ENCODE data around the gene EEFSEC.

EEFSEC gene

DNA sequence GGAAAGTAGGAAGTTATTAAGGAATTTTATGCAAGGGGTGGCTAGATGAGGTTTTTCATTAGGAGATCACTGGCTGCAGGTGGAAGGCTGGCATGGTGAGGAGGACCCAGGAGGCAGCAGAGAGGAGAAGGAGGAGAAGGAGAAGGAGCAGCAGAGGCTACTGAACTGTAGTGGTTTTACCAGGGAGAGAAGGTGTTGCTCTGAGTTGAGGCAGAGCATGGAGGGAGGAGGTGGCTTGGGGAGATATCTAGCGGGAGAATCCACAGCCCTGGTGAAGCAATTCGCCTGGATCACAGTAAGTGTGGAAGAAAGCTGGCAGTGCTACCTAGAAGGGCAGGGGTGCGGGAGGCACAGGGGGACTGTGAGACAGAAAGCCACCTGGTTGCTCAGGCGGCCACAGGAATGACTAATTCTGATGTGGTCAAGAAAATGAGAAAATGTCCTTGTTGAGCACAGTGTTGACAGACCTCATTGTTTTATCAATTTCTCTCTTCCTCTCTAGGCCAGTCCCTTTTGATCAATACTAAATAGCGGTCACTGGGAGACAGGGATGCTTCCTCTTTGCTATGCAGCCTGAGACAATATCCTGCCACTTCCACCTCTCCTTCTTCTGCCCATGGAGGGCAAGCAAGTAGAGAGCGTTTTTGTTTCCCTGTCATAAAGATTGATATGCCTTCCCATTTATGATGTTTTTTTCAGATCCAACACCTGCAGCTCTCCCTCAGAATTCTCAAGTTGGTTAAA lies 94.6 kb downstream of the EEFSEC start:
- no peak for DNase-seq

DNA sequence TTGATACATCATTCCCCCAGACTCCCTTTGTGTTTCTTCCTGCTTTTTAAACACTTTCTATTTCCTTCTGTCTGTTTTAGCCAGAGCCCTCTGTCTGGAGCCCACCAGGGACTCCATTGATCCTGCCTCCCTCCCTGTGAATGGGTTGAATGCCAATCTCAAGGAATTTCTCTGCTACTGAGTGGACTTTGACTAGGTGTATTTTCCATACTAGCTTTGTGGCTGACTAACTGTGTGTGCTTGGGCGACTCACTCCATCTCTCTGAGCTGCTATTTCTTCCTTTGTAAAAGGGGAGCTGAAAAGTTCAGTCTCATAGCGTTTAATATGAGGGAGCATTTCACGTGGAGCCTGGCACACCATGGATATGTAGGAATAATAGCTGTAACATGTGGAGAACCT lies 98.8 kb downstream of the EEFSEC start:
- DNase-seq = no peak

DNA sequence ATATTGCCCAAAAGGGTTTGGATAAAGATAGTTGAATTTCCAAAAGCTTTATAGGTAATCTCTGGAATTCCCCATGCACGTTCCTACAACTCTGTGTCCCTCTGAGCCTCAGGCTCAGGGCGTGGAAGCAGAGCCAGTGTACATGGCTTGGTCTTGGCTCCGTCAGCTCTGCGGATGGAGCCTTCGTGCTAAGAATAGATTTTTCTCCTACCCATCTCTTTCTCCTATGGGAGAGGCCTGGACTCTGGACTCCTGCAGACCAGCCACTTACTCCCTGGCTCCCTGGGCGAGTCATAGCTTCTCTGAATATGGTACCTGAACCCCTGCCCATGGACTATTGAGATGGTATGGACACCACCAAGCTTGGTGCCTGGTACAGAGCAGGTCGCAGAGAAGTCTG lies 99.9 kb downstream of the EEFSEC start:
- DNase-seq = no peak

DNA sequence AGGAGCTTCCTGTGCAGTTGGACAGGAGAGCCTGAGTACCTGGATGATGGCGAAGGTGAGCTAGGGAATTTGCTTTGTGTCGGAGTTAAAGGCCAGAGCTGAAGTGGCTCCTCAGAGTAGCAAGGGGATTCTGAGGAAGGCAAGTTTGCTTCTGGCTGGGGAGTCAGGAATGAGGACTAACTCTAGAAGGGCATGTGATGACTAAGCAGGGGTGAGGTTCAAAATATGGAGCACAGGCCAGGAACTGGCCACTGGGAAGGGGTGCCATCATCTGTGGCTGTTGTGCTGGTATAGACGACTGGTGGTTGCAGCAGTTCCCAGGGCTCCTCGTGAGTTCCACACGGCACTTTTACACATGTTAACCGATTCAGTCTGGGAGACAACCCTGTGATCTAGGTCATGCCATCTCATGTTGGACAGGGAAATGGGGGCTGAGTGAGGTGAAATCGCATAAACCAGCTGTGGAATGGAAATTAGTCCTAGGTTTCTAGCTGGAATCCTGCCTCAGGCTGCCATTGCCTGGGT lies 100.8 kb downstream of the EEFSEC start:
- DNase-seq = no peak

DNA sequence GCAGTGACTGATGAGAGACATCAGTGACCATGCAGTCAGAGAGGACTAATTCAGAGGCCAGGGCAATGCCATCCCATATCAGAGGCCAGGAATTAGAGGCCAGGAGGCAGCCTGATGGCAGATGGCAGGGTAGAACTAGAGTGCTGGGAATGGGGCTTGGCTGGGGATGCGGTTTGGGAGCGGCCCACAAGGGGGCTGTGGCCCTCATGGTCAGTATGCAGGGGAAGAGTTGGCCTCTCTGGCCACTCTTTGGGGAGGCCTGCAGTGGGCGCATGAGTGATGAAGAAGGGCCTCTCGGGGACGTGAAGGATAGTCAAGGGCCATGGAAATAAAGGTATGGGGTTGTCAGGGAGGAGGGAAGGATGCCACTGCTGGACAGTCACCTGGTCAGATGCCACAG lies 101.7 kb downstream of the EEFSEC start:
- DNase-seq = no peak

DNA sequence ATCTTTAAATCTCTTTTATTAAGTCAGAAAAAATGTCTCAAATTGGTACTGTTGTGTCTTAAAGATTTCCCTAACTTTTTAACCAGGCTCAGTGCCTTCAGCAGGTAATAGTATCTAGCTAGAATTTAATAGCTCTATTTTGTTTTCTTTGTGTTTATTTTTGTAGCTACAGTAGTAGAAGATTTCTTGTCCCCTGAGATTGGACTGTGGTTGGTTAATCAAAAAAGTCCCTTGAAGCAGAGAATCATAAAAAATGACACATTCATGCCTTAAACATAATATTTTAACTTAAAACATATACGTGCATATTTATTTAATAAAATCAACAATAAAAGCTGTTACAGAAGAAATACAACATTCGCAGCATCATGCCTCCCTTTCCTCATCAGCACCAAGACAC lies 102.8 kb downstream of the EEFSEC start:
- DNase-seq = no peak

DNA sequence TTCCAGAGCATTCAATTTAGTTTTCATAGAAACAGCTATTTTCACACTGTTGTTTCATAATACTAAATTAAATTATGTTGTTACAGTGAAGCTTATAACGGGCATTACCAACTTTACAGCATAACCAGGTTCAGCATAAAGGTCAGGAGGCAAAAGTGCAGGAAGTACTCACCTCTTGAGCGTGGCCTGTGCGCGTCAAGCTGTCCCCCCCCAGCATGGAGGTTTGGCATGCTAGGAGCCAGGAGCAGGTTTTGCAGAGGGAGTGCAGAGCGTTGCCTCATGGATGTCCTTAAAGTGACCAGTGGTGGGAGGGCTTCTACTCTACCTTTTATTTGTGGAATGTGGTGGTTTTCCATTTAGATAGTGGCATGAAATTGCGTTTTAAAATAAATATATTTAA lies 104.4 kb downstream of the EEFSEC start:
- no peak for DNase-seq

DNA sequence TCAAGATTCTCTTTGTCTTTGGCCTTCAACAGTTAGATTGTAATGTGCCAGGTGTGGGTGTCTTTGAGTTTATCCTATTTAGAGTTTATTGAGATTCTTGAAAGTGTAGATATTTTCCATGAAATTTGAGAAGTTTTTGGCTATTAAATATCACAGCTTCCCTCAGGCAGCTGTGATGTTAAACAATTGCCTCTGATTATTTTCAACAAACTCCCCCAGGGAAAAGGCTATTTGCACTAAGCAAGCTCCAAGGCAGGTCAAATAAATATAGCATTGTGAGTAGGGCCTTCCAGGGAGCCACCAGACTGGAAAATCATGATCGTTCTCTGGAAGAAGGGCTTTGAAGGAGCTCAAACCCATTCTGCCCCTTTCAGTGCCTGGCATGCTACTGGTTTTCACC lies 107.0 kb downstream of the EEFSEC start:
- DNase-seq = no peak

DNA sequence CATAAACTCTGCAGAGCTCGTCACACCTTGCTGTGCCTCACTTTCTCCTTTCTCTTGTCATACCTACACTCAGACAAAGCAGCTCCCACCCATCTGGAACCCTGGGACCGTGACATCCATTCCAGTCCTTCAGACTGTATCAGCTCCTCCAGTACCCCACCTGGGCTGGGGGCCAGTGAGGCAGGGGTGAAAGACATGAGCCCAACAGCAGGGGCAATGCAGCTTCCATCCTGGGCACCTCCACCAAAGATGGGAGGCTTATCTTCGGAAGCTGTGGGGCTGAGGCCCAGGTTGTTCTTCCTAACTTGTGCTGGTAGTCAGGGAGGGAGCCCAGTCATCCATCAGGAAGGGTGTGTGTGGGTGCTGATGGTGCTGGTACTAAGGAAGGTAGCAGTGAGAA lies 109.2 kb downstream of the EEFSEC start:
- DNase-seq = no peak

DNA sequence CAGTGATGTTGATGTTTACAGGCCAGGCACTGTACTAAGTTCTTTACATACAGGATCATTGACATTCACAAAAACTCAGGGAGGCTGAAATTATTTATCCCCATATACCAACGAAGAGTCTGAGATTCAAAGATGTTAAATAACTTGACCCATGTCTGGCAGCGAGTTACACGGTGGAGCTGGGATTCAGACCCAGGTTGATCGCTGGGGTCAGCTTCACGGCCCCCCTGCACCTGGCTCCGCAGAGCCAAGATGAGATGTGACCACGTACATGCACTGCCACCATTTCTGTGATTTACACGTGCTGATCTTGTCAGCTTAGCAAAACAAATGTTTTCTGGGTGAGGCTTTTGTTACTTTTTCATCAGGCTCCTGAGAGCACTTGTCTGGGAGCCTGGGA lies 109.8 kb downstream of the EEFSEC start:
- DNase-seq = no peak

DNA sequence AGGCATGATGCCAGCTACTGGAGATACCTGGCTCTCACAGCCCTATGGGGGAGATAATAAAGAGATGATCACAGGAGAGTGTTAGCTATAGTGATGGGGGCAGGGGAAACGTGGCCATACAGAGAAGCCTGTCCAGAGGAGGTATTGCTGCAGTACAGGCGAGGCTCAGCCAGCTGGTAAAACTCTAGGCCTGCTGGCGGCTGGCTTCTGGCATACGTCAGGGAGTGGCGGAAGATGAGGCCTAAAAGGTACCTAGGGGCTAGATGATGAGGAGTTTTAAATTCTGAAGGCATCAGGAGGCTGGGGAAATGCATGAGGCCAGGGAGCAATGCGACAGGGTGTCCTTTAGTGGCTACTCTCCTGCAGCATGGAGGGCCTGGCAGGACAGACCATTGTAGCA lies 110.7 kb downstream of the EEFSEC start:
- DNase-seq = no peak

DNA sequence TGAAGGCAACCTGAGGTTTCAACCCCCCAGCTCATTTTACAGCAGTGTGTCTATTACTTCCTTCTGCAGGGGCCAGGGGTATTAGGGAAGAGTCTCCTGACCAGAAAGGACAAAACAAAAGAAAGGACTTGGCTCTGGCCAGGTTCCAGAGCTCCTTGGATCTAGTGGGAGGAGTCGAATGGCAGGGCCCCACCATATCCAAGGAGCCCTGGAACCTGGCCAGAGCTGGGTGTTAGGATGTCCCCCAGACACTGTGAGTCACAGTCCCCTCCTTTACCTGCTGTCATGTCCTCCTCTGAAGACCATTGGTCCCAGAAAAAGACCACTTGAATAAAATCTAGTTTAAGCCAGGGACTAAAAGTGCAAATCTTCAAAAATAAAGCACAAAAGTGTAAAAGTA lies 113.2 kb downstream of the EEFSEC start:
- peak; percentile 22 for DNase-seq

DNA sequence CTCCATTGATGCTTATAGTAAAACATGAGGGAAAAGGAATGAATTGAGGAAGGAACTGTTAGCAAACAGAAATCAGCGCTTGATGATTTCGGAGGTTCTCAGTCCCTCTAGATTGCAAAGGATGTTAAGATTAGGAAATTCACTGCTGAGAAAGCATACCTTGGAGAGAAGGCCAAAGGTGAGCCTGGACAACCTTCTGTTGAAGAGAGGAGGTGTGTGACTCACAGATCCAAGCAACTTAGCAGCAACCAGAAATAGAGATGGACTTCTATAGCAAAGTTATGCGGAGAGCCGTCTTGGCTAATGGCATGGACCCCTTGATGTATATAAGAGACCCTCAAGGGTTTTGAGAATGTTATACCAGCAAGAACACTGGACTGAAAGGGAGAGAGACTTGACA lies 114.3 kb downstream of the EEFSEC start:
- DNase-seq = no peak

DNA sequence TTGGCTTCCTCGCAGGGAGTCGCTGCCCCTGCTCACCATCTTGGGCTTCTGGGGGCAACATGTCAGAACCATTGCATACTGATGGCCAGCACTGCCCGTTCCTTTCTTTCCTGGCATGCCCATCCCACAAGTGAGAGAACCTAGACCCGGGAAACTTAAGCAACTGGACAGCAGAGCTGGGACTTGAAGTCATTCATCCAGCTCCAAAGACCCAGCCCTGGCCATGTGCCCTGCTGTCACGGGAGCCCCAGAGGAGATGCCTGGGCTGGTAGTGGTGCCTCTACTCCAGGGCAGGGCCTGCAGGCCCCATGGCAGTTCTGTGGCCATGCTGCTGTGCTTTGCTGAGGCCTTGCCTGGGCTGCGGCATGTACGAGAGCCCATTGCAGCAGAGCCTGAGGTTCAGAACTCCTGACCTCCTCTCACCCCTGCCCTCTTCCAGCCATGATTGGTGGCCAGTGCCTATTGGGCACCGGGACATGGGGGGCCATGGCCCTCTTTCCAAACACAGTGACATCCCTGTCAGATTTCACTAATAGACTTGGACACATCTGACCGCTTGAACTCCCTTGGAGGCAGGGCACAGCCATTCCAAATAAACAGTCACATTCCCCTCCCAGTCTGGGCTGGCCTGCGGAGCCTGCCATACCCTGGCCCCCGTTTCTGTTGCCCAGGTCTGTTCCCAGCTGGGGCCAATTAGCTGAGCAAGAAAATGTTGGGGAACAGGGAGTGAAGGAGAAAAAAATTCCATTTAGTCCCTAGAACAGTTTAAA lies 115.9 kb downstream of the EEFSEC start:
- no peak for DNase-seq

DNA sequence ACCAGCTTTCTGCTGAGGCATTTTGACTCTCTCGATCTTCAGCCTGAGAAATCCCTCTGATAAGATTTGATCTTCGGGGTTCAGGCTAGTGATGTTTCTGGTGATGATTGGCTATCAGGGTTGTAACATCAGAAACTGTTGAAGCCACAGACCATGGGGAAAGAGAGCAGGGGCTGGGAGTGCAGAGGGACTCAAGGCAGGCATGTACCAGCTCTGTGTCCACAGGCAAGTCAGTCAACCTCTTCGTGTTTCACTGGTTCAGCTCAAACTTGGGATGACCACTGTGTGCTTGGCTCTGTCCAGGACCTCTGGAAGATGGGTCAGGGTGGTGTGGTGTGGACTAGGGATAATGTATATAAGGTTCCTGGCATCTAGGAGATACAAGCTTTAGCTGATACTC lies 116.5 kb downstream of the EEFSEC start:
- no peak for DNase-seq

DNA sequence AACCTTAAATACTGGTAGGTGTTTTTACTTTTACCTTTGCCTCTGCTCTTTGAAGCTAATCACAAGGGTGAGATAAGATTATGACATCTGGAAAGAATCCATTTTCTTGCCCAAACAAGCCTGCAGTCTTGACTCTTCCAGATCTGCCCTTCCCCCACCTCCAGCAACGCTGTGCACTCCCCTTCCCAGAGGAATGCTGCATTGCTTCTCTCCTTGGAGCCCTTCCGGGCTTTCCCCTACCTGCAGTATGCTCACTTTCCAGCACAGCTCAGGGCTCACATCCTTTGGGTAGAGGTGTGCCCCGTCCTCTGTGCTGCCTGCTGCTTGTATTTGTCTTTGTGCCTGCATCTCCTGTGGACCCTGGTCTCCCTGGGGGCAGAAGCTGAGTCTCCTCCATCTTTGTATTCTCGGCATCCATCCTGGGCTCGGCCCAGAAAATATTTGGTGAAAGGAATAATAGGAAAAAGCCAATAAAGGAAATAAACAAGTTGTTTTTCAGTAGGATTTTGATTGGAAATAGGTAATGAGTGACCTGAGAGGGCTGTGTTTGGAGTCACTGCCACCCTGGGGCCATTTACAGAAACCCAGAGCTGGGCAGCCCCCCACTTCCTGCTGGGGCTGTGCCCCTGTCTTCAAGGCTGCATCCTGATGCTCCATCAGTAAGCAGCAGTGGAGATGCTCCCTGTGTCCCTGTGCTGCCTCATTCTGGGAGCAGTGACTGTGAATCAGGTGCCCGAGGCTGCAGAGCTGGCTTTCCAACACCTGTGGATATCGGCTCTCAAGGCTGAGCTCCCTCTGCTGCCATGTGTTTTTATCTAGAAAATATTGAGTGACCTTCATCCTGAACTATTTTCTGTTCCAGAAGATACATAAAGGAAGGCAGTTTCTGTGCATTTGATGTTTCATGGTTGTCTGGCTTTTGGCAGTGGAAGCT lies 117.5 kb downstream of the EEFSEC start:
- DNase-seq = no peak

DNA sequence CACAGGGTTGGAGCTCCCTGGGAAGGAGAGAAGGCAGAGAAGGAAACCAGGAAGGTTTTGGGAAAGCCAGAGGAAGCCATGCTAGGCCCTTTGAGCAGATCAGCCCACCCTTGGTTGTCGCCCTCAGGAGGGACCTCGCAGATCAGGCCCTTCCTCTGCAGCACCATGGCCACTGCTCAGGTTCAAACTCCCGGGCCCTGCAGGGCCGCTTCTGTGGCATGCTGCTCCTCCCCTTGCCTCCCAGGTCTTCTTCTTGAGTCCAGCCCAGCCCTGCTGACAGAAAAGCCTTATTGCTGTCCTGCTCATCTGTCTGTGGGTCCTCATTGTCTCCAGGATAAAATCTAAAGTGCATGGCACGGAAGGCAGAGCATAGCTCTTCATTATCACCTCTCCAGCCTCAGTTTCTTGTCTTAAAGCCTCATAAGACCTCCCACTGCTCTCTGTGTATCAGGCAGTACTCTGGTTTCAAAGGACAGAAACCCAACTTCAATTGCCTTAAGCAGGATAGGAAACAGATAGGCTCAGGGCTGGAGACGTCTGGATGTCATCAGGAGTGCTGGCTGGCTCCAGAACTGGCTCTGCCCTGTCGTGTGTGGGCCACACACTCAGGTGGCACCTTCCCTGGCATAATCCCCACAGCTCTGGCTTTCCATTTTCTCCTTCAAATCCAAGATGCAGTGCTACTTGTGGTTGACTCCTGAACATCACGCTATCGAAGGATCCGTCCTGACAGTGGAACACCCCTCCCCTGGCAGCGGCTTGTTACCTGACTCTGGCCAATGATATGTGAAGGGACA lies 118.5 kb downstream of the EEFSEC start:
- DNase-seq = no peak

DNA sequence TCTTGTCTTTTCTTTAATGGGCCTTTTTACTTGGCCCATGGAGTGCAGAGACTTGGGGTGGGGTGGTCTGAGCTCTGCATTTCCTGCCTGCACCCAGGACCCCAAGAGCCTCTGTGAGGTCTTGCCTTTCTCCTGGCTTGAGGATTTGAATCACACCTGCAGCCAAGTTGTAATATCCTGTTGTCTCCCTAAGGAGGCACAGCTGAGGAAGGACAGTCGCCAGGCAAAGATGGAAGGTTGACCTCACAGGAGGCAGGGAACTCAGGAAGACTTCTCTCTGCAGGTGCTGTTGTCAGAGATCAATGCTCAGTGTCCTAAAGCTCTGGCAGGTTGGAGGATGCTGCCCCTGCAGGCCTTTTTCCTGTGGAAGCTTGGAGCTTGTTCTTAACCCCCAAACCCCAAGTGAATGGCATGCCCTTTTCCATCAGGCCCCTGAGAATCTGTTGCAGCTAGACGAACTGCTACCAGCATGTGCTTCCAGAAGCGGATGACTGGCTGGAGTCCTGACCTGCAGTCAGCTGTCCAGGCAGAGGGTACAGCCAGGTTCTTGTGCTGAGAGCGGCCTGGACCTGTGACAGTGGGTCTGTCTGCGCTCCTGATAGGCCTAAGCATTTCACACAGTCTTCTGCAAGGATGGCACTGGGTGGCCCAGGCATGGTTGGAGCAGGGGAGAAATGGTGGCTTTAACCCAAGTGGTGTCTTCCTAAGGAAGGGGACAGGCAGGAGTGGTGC lies 120.0 kb downstream of the EEFSEC start:
- no peak for DNase-seq

DNA sequence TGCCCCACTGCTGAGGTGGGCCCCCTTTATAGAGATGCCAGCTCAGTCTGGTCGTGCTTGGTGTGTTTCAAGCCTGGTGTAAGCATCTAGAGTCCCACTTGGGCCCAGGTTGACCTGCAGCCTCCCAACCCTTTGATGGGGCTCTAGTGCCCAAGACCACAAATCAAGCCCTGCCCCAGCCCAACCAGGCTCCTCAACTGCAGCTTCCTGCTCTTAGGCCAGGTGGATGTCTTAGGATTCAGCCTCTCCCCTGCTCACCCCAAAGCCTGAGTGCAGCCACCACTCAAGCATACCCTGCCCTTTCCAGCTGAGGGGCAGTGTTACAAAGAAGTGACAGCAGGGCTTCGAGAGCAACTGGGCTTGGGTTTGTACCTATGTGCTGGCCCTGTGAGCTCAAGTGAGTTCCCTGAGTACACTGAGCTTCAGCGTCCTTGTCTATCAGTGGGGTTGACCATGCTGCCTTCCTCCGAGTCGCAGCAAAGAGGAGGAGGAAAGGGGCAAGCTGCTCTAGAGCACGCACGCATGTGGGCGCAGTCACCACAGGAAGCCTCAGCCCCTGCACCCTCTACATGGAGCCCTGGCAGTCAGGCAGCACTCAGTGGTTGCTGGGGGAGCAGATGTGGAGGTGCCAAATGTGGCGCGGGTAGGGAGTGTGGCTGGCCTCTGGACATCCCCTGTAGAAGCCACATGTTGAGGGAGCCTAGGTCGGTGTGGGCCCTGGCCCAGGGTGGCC lies 120.7 kb downstream of the EEFSEC start:
- no peak for DNase-seq

DNA sequence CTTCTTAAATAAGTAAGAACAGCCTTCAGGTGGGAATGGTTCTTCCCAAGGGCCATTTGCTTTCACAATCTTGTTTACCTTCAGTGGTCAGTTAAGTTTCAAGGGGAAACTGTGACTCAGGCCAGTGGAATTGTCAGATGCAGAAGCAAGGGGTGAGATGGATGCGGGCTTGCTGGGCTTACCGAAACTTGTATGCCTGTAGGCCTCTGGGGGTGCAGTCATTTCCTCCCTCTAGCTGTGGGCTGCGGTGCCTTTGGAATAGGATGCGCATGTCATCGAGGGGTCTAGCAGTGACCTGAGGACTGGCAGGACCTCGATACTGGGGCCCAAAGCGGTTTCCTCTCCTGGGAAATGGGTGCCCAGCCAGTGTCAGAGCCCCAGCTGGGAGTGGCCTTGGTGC lies 121.6 kb downstream of the EEFSEC start:
- DNase-seq = peak; percentile 96

All from EL (cell line).